Nucleus accumbens (tissue), 56 donors: Measurements from ENCODE around the gene RC3H2.
A peak's percentile ranks its signal among the peaks of the same experiment; 100 is the strongest.
"Not testable (repeated sequence)": the region's sequence is repeated elsewhere in the genome, so short reads cannot be mapped to it uniquely, and the experiment has no call there.

Source experiments
- DNase-seq, 56 donors: peaks; one replicate each; lab custom pipeline; 2025; lab: John Stamatoyannopoulos, UW

Gene RC3H2

GRCh38 chr9:122930541-122931225 is 25.5 kb upstream of the RC3H2 start:
- no peak for DNase-seq

- no peak for DNase-seq
Measured at GRCh38 chr9:122929796-122930354, 24.7 kb upstream of the RC3H2 start.

- no peak for DNase-seq
Measured at GRCh38 chr9:122923947-122924346, 18.8 kb upstream of the RC3H2 start.

DNA sequence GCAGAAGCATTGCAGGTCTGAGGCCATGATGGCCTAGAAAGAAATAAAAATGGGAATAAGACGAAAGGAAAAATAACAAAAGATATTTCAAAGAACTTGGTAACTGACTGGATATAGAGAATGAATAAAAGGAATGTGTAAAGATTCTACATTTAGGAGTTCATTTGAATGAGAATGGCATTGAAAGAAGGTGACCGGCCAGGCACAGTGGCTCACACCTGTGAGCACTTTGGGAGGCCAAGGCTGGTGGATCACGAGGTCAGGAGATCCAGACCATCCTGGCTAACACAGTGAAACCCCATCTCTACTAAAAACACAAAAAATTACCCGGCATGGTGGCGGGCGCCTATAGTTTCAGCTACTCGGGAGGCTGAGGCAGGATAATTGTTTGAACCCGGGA is 17.6 kb upstream of the RC3H2 start:
- no peak for DNase-seq

- DNase-seq = no peak
Measured at GRCh38 chr9:122918310-122918709, 13.2 kb upstream of the RC3H2 start.

DNA sequence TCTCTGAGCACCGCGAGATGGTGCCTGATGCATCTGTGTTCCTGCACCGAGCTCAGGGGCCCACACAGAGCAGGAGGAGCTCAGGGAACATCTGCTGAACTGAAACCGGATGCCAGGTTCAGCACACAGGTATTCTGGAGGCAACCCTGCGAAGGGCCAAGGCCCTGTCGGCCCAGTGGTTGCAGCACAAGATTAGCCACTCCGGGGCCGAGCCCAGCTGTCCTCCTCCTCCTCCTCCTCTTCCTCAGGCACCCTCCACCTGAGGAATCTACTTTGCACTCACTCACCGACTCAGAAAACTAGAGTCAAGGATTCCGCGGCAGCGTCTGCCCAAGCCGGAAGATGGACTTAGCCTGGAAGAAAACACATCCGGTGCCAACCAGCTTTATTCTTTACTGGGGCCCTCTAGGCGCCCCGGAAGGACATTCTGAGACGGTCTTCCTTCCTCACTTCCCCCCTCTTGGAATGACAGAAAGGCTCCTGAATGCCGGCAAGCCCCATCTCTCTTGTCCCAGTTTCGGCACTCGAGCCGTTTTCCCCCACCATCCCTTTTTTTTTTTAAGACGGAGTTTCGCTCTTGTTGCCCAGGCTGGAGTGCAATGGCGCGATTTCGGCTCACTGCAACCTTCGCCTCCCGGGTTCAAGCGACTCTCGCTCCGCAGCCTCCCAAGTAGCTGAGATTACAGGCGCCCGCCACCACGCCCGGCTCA is 8.0 kb upstream of the RC3H2 start, which contains the start of gene ZBTB6:
TSS of gene ZBTB6 (minus strand) at position 360 of the 710 bp plus-strand sequence. CDS start 1,251 bp downstream, outside the sequence.
- peak; percentile 9 to 93 (median 77) for DNase-seq

DNA sequence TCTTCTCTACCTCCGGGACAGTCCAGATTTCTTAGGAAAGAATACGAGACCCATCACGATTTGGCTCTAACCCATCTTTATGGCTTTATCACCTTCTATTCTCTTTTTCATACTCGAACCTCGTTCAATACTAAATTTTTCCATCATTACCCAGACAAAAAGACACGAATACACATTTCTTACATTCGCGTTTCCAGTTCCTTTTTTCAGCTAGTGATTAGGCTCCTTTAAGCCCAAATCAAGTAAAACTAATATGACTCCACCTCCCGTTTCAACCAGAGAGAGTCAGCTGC is 7.5 kb upstream of the RC3H2 start:
- no peak for DNase-seq

- DNase-seq = not testable (repeated sequence)
Measured at GRCh38 chr9:122906122-122906521, 963 bp upstream of the RC3H2 start.

DNA sequence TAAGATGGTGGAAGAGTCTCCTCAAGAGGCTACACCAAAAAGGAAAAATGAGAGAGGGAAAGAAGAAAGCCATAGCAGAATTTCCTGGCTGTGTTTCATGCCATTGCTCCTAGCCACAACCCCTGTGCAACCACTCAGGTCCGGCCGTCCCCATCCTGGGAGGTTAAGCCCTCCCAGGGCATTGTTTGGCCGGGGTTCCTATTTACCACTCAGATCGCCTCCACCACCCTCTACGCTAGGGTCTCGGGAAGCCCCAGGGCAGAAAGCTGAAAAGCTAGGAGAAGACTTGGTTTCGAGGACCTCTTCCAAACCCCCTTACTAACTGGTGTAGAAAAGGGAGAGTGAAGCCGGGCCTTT is 715 bp downstream of the RC3H2 start:
- peak in 22 of 56 donors; percentile 17 to 60 (median 38) for DNase-seq

GRCh38 chr9:122900791-122901190 is 4.4 kb downstream of the RC3H2 start:
- no peak for DNase-seq

DNA sequence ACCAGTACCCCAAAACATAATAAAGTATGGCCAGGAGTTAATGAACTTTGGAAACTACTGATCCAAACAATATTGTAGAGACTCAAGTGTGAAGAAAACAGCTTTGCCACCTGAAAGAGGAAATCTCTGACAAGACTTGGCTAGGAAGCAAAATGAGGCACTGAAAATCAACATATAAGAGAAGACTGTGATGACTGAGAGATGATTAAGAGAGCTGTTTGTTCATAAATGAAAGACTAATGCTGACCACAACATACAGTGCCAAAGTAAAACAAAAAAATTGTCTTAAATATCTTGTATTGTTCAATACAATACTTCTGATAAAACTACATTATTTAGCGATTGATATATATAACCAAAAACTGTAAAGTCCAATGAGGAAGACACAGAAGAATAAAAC is 7.2 kb downstream of the RC3H2 start:
- no peak for DNase-seq

DNA sequence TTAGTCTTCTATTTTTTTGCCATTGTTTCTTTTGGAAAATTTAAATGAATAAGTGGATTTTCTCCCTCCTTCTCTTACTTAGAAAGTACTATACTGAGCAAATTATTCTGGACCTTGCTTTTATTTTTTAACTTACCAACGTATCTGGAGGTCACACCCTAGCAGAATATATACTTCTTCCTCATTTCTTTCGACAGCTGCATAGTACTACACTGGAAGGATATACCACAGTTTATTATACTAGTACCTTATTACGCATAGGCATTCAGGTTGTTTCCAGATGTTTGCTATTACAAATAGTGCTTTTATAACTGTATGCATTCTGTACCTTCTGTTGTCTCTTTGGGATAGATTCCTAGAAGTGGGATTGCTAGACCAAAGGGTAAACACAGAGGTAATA is 16.7 kb downstream of the RC3H2 start:
- no peak for DNase-seq

DNA sequence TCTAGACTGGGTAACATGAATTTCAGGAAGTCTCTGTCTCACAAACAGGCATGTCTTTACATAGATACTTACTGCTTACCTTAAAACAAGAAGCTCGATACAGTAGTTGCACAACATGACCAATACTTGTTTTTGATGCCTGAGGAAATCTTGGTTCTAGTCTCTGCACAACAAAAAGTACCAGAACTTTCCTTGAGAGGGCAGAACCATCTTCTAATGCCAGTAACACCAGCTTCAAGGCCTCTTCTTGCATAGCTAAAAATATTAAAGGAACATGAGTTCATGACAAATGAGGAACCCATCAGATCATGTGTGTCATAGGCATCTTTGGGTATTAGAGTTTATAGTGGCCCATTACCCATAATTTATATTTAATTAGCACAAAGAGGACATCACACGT is 22.0 kb downstream of the RC3H2 start:
- no peak for DNase-seq

DNA sequence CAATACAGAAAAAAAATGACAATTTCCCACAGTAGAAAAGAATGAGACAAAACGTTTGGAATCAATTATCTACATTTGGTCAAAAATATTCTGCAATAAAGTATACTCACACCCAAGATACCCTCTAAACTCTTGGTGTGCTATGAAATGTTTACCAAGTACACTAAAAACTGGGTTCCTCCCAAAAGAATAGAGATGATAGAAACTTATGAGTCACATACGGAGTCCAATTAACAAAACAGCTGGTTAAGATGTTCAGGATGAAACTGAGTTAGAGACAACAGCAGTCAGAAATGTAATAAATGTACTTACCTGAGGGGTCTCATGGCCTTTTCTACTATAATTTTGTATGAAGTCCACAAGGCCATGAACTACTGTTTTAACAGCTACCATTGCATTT is 25.7 kb downstream of the RC3H2 start:
- no peak for DNase-seq

GRCh38 chr9:122875523-122875922 is 29.6 kb downstream of the RC3H2 start:
- DNase-seq = no peak

- DNase-seq = not testable (repeated sequence)
Measured at GRCh38 chr9:122867276-122867675, 37.9 kb downstream of the RC3H2 start.

GRCh38 chr9:122866079-122866478 is 39.1 kb downstream of the RC3H2 start:
- DNase-seq = no peak

DNA sequence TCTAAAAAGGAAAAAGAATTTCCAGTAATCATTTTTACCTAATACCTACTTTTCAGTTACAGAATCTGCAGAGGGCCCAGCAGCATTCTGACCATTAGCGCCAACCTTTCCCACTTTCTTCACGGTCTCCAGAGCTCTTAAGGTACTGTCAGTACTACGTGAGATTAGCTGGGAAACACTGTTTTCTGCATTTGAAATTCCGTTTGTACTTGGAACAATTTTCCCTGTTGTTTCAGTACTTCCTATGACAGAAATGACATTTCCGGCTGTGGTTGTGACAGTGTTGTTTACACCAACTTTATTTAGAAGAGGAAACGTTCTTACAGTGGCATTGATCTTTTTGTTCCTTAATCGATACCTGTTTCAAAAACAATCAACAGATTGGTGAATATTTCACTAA is 39.9 kb downstream of the RC3H2 start:
- DNase-seq = no peak

GRCh38 chr9:122863407-122863806 is 41.8 kb downstream of the RC3H2 start:
- DNase-seq = no peak

DNA sequence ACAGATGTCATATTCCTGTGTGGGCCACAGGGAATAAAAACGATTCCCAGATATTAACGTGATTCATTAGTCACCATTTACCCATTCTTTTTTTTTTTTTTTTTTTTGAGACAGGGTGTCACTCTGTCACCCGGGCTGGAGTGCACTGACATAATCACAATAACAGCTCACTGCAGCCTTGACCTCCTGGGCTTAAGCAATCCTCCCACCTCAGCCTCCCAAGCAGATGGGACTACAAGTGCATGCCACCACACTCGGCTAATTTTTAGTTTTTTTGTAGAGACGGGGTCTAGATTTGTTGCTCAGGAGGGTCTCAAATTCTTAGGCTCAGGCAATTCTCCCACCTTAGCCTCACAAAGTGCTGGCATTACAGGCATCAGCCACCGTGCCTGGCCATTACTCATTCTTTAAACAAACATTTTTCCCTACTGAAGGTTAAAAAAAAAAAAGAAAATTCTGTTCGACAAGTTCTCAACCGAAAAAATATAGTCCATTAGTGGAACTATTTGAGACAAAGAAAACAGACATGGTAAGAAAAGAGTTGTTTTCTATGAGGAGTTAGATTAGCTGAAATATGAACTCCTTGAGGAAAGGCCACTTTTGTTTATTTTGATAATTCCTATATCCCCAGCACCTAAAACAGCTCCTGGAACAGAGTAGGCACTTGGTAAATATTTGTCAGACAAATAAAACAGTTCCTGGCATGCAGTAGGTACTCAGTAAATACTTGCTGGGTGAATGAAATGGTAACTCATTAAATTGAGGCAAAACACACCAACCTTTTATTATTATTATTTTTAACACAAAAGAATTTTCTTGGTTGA is 44.6 kb downstream of the RC3H2 start:
- no peak for DNase-seq

- DNase-seq = no peak
Measured at GRCh38 chr9:122857815-122858214, 47.3 kb downstream of the RC3H2 start.
